ENCODE data around the gene TDRD6.

DNA sequence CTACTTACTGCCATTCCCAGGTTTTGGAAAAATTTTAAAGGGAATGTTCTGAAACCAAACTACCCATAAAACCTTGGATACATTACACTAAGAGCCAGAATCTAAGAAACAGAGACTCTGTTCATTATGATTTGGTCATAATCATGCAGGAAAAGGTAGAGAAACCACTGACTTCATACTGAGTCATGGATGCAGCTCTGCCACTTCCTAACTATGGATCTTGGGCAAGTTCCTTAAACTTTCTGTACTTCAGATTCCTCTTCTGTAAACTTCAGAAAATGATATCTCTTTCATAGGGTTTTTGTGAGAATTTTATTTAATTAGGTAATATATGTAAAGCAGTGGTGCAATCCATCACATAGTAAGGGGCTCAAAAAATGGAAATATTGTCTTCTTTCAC, 27.5 kb downstream of the TDRD6 start:
- TF ChIP-seq CTCF (conservative IDR thresholded peaks at IDR 0.05; ENCODE audit: low read depth, low read length) (no peak), EZH2 (IDR thresholded peaks at IDR 0.05; ENCODE audit: low read length, unreplicated experiment) (no peak), EZH2phosphoT487 (IDR thresholded peaks at IDR 0.05; ENCODE audit: borderline replicate concordance, low read length) (no peak)

Measured in PC-3 (cell line).